Liver (tissue), 9 donors: ENCODE results near the gene PAPSS1. TPM values are rescaled to one million over a fixed set of nuclear protein-coding genes. Genes with fewer than 3 reads are reported as not detected.

Source experiments
- DNase-seq: peaks from one replicate; pipeline ENCODE4 v3.0.0-alpha.2; 2017; ENCODE audit warnings: low spot score
- H3K27ac ChIP-seq, 2 donors: one replicate each; pipeline ENCODE4 v1.7.0; 2013; ENCODE audit warnings: inconsistent platforms in 2 of 2, low read length in 2 of 2, control low read depth in 1 of 2, low read depth in 1 of 2, mild to moderate bottlenecking in 1 of 2
- H3K27me3 ChIP-seq, 4 donors: one replicate each; pipeline versions ENCODE4 v1.6.1 to v1.7.0; 2013; ENCODE audit warnings: low read length in 3 of 4, inconsistent platforms in 1 of 4, mild to moderate bottlenecking in 1 of 4, moderate library complexity in 1 of 4; ENCODE audit not compliant: control insufficient read depth in 4 of 4, insufficient read depth in 4 of 4
- H3K36me3 ChIP-seq, 4 donors: one replicate each; pipeline versions ENCODE4 v1.6.1 to v1.7.0; 2013; ENCODE audit warnings: low read length in 3 of 4, mild to moderate bottlenecking in 3 of 4, low read depth in 1 of 4, moderate library complexity in 1 of 4; ENCODE audit not compliant: control insufficient read depth in 4 of 4, insufficient read depth in 3 of 4
- H3K4me1 ChIP-seq, 4 donors: one replicate each; pipeline versions ENCODE4 v1.6.1 to v1.7.0; 2013; ENCODE audit warnings: low read length in 3 of 4, mild to moderate bottlenecking in 3 of 4, moderate library complexity in 1 of 4; ENCODE audit not compliant: control insufficient read depth in 4 of 4, insufficient read depth in 4 of 4
- H3K4me3 ChIP-seq, 3 donors: one replicate each; pipeline versions ENCODE4 v1.6.1 to v1.7.0; 2013; ENCODE audit warnings: low read length in 3 of 3, control low read depth in 1 of 3, low read depth in 1 of 3, mild to moderate bottlenecking in 1 of 3
- H3K9ac ChIP-seq, 2 donors: one replicate each; pipeline ENCODE4 v1.7.0; 2013; ENCODE audit warnings: low read length in 2 of 2, mild to moderate bottlenecking in 2 of 2, moderate library complexity in 2 of 2, control low read depth in 1 of 2, low read depth in 1 of 2
- H3K9me3 ChIP-seq, 4 donors: one replicate each; pipeline versions ENCODE4 v1.6.1 to v1.7.0; 2013; ENCODE audit warnings: low read length in 3 of 4; ENCODE audit not compliant: control insufficient read depth in 4 of 4
- ATF3 ChIP-seq: IDR thresholded peaks from 2 replicates; pipeline ENCODE4 v1.6.1; 2016; ENCODE audit warnings: antibody characterized with exemption
- CTCF ChIP-seq: fragments of 150-350 bp; IDR thresholded peaks from 2 replicates; pipeline ENCODE4 v1.5.1; 2017; ENCODE audit warnings: improper control_type of control experiment, low read depth, low read length; ENCODE audit not compliant: missing input control
- EGR1 ChIP-seq, 2 donors: IDR thresholded peaks; 2 replicates each; pipeline ENCODE4 v1.6.1; 2016 to 2018; ENCODE audit warnings: antibody characterized with exemption in 2 of 2, low read depth in 2 of 2
- FOXA1 ChIP-seq: IDR thresholded peaks from 2 replicates; pipeline ENCODE4 v1.6.1; 2016; ENCODE audit warnings: antibody characterized with exemption
- FOXA2 ChIP-seq: IDR thresholded peaks from 2 replicates; pipeline ENCODE4 v1.6.1; 2016; ENCODE audit warnings: antibody characterized with exemption
- GABPA ChIP-seq, 2 donors: IDR thresholded peaks in 1 of 2; conservative IDR thresholded peaks in 1 of 2; 2 replicates each; pipeline ENCODE4 v1.6.1; 2016; ENCODE audit warnings: antibody characterized with exemption in 2 of 2, mild to moderate bottlenecking in 1 of 2, moderate library complexity in 1 of 2
- HNF4A ChIP-seq, 2 donors: conservative IDR thresholded peaks; 2 replicates each; pipeline ENCODE4 v1.6.1; 2016; ENCODE audit warnings: antibody characterized with exemption in 2 of 2, mild to moderate bottlenecking in 2 of 2
- HNF4G ChIP-seq: IDR thresholded peaks from 2 replicates; pipeline ENCODE4 v1.6.1; 2016; ENCODE audit warnings: antibody characterized with exemption
- JUND ChIP-seq, 2 donors: IDR thresholded peaks; 2 replicates each; pipeline ENCODE4 v1.6.1; 2016; ENCODE audit warnings: antibody characterized with exemption in 2 of 2
- MAX ChIP-seq: IDR thresholded peaks from 2 replicates; pipeline ENCODE4 v1.6.1; 2016; ENCODE audit warnings: antibody characterized with exemption
- NR2F2 ChIP-seq: IDR thresholded peaks from 2 replicates; pipeline ENCODE4 v1.6.1; 2016; ENCODE audit warnings: antibody characterized with exemption
- RAD21 ChIP-seq, 2 donors: IDR thresholded peaks; 2 replicates each; pipeline ENCODE4 v1.6.1; 2016; ENCODE audit warnings: antibody characterized with exemption in 2 of 2, mild to moderate bottlenecking in 2 of 2
- REST ChIP-seq: IDR thresholded peaks from 2 replicates; pipeline ENCODE4 v1.6.1; 2016; ENCODE audit warnings: antibody characterized with exemption, mild to moderate bottlenecking
- RXRA ChIP-seq, 2 donors: IDR thresholded peaks; 2 replicates each; pipeline ENCODE4 v1.6.1; 2017 to 2018; ENCODE audit warnings: antibody characterized with exemption in 2 of 2, mild to moderate bottlenecking in 1 of 2
- SP1 ChIP-seq: IDR thresholded peaks from 2 replicates; pipeline ENCODE4 v1.6.1; 2018; ENCODE audit warnings: antibody characterized with exemption, mild to moderate bottlenecking
- TAF1 ChIP-seq: conservative IDR thresholded peaks from 2 replicates; pipeline ENCODE4 v1.6.1; 2016; ENCODE audit warnings: antibody characterized with exemption, mild to moderate bottlenecking
- ZBTB33 ChIP-seq: IDR thresholded peaks from 2 replicates; pipeline ENCODE4 v1.6.1; 2016; ENCODE audit warnings: antibody characterized with exemption
- WGBS: extraction: QIAGEN DNeasy Blood & Tissue Kit; methylation state at CpG from one replicate; pipeline ENCODE4 v1.1.7; 2013; 5-methylcytosine and 5-hydroxymethylcytosine counted together
- polyA plus RNA-seq, 2 donors: library from polyadenylated mRNA; stranded (reverse) in 1 of 2; unstranded in 1 of 2; fragments of 200-250 nt in 1 of 2; fragments of >200 nt in 1 of 2; fragmentation: Nextera tagmentation in 1 of 2; extraction: Ambion mirVana in 1 of 2; gene quantifications; one replicate each; pipeline versions ENCODE4 v1.2.1 to v1.2.3, GENCODE V29; 2013 to 2015
- total RNA-seq, 2 donors: library from RNA; depleted of rRNA; stranded (reverse); fragments of >200 nt; gene quantifications; one replicate each; pipeline ENCODE4 v1.2.3, GENCODE V29; 2014
- donor health status: healthy.
- donor health status: healthy.
- donor health status: healthy.
- donor health status: healthy.
- donor health status: healthy.

The PAPSS1 gene
- total and polyA plus RNA-seq, 4 donors = 5.7 to 17.8 (median 6.0) TPM

GRCh38 chr4:107643021-107643420 lies 77.0 kb downstream of the PAPSS1 start (continued):
- TF ChIP-seq ZBTB33 (no peak), GABPA (IDR thresholded peaks at IDR 0.05 in 1 of 2, conservative IDR thresholded peaks at IDR 0.05 in 1 of 2) (no peak), FOXA1 (no peak), EGR1 (IDR thresholded peaks at IDR 0.05; ENCODE audit: low read depth in 2 of 2) (no peak), JUND (IDR thresholded peaks at IDR 0.05) (no peak), TAF1 (no peak)

- TF ChIP-seq FOXA2 (no peak), CTCF (no peak), JUND (IDR thresholded peaks at IDR 0.05) (no peak)
- no peaks in the 10 kb centered on the region for H3K27me3 ChIP-seq
- DNase-seq = no peak
- no peak overlapping the region for H3K9ac ChIP-seq
- H3K4me3 ChIP-seq = no peak overlapping the region
- H3K27ac ChIP-seq = no peak overlapping the region
- H3K4me1 ChIP-seq = no peaks in the 10 kb centered on the region
- peaks cover 0 to 4% (median 3%) of the 10 kb centered on the region in 4 donors for H3K36me3 ChIP-seq
- WGBS = 83% methylated on average over 1 of the region's 1 CpG
- H3K9me3 ChIP-seq = no peaks in the 10 kb centered on the region
Measured at GRCh38 chr4:107640878-107641277, 79.2 kb downstream of the PAPSS1 start.

GRCh38 chr4:107640197-107640596 lies 79.8 kb downstream of the PAPSS1 start:
- WGBS = 77% methylated on average over 2 of the region's 2 CpGs
- no peaks in the 10 kb centered on the region for H3K27me3 ChIP-seq
- no peaks in the 10 kb centered on the region for H3K4me1 ChIP-seq
- no peak overlapping the region for H3K27ac ChIP-seq
- no peak overlapping the region for H3K4me3 ChIP-seq
- no peaks in the 10 kb centered on the region for H3K9me3 ChIP-seq
- no peak for DNase-seq
- no peak for TF ChIP-seq HNF4G
- no peak for TF ChIP-seq FOXA2
- TF ChIP-seq ATF3 = no peak
- TF ChIP-seq SP1 = no peak
- TF ChIP-seq GABPA (IDR thresholded peaks at IDR 0.05 in 1 of 2, conservative IDR thresholded peaks at IDR 0.05 in 1 of 2) = no peak
- no peak for TF ChIP-seq NR2F2
- TF ChIP-seq EGR1 (IDR thresholded peaks at IDR 0.05; ENCODE audit: low read depth in 2 of 2) = no peak
- TF ChIP-seq ZBTB33 = no peak
- TF ChIP-seq JUND (IDR thresholded peaks at IDR 0.05) = no peak
- TF ChIP-seq CTCF = no peak
- no peak for TF ChIP-seq TAF1
- TF ChIP-seq FOXA1 = no peak
- no peak for TF ChIP-seq REST
- no peak for TF ChIP-seq HNF4A (conservative IDR thresholded peaks at IDR 0.05)
- no peak for TF ChIP-seq RXRA (IDR thresholded peaks at IDR 0.05)
- no peak for TF ChIP-seq MAX
- no peak for TF ChIP-seq RAD21 (IDR thresholded peaks at IDR 0.05)
- H3K36me3 ChIP-seq = peaks cover 0 to 4% (median 3%) of the 10 kb centered on the region in 4 donors
- H3K9ac ChIP-seq = no peak overlapping the region
